Dermis microvascular lymphatic vessel endothelial cell (primary cell): Measurements from ENCODE around the gene CLEC4M. TPM values are rescaled to one million over a fixed set of nuclear protein-coding genes. Genes with fewer than 3 reads are reported as not detected.

Experiments
- DNase-seq, 2 donors: peaks; one replicate each; pipeline versions ENCODE4 v3.0.0 to v3.0.0-alpha.2; 2010; ENCODE audit warnings: low read depth in 2 of 2
- total RNA-seq: library from RNA; depleted of rRNA; stranded (reverse); fragments of >200 nt; gene quantifications from 2 replicates; pipeline ENCODE4 v1.2.1, GENCODE V29; 2014

CLEC4M gene, protein sequence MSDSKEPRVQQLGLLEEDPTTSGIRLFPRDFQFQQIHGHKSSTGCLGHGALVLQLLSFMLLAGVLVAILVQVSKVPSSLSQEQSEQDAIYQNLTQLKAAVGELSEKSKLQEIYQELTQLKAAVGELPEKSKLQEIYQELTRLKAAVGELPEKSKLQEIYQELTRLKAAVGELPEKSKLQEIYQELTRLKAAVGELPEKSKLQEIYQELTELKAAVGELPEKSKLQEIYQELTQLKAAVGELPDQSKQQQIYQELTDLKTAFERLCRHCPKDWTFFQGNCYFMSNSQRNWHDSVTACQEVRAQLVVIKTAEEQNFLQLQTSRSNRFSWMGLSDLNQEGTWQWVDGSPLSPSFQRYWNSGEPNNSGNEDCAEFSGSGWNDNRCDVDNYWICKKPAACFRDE
- total RNA-seq: 41.8 and 143 TPM in 2 replicates

DNA sequence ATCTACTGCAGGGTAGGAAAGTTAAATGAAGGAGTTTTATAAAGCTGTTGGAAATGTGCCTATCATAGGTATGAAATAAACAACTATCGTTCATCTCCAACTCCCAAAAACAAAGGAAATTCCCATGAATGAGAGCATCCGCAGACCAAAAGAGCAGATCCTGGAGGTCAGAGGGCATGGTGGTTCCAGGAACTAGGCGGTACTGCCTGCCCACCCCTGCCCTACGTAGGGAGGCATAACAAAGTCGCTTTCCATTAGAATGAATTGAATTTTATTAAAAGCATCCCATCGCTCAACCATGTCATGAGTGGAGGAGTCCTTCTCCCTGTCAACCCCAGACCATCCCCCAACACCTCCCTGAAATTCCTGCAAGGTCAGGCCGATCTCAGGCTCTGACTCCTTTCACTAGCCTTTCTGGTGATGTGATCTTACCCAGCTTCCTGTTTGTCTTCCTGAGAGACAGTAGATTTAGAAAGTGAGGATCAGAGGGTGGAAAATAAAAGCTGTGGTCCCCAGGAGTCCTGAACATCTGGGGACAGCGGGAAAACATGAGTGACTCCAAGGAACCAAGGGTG, at the start of gene CLEC4M:
TSS of gene CLEC4M (plus strand) at position 525 of the 575 bp plus-strand sequence. CDS start at position 549, 24 bp downstream.
- DNase-seq: peak in 1 of 2 donors; percentile 36

DNA sequence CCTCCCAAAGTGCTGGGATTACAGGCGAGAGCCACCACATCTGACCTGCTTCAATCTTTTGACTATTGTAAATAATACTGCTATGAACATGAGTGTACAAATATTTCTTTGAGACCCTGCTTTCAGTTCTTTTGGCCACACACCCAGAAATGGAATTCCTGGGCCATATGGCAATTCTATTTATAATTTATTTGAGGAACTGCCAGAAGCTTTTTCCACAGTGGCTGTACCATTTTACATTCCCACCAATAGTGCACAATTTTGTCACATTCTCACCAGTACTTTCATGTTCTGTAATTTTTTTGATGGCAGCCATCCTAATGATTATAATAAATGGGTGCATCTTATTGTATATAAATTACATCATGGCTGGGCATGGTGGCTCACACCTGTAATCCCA, 47.4 kb upstream of the CLEC4M start:
- DNase-seq: no peak

DNA sequence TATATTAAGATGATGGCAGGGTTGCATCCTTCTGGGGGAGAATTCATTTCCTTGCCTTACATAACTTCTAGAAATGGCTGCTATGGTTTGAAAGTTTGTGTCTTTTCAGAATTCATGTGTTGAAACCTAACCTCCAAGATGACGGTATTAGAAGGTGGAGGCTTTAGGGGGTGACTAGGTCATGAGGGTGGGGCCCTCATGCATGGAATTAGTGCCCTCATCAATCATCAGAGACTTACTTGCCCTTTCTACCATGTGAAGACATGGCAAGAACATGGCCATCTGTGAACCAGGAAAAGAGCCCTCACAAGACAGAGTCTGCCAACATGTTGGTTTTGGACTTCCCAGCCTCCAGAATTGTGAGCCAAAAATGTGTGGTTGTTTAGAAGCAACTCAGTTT, 46.3 kb upstream of the CLEC4M start:
- DNase-seq: no peak

DNA sequence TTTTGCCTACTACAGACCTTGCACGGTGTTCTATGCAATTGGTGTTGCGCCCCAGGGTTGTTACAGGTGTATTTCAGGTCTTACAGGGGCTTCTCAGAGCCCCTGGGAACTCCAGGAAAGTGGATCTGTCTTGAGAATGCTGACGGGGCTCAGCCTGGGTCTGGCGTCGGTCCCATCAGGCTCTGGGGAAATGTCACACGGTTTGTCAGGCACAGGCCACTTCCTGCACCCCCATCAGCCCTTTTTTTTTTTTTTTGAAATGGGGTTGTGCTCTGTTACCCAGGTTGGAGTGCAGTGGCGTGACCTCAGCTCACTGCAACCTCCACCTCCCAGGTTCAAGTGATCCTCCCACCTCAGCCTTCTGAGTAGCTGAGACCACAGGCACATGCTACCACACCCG, 44.4 kb upstream of the CLEC4M start:
- no peak for DNase-seq

DNA sequence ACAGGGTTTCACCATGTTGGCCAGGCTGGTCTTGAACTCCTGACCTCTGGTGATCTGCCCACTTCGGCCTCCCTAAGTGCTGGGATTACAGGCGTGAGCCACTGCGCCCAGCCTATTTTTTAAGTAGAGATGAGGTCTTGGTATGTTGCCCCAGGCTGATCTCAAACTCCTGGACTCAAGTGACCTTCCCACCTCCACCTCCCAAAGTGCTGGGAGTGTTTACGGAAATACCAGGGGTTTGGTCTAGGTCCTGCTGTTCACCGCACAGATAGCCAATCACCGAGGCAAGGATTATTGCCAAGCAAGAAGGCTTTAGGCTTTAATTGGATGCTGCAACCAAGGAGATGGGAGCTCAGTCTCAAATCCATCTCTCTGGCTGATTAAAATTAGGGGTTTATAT, 42.7 kb upstream of the CLEC4M start:
- DNase-seq: no peak

DNA sequence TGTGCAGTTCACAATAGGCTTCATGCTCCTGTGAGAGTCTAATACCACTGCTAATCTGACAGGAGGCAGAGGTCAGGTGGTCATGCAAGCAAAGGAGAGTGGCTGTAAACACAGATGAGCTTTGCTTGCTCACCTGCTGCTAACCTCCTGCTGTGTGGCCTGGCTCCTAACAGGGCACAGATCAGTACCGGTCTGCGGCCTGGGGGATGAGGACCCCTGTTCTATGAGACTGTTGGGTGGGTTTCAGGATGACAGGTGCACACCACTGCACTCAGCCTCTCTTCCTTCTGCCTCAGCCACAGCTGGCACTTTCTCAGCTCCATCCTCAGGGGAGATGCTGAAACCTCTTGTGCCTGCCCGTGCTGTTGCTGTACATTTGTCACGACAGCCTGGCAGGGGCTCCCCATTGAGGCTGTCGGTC, 40.8 kb upstream of the CLEC4M start:
- DNase-seq: no peak

DNA sequence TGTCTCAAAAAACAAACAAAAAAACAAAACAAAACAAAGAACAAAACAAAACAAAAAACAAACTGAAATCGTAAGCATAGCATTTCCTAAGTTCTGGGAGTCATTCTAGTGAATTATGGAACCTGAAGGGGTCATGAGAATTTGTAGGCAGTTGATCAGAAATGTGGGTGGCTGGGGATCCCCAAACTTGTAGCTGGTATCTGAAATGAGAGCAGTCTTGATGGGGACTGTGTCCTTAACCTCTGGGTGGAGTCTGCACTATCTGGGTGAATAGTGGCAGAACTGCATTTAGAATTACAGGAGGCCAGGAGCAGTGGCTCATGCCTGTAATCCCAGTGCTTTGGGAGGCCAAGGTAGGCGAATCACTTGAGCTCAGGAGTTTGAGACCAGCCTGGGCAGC, 37.3 kb upstream of the CLEC4M start:
- no peak for DNase-seq

DNA sequence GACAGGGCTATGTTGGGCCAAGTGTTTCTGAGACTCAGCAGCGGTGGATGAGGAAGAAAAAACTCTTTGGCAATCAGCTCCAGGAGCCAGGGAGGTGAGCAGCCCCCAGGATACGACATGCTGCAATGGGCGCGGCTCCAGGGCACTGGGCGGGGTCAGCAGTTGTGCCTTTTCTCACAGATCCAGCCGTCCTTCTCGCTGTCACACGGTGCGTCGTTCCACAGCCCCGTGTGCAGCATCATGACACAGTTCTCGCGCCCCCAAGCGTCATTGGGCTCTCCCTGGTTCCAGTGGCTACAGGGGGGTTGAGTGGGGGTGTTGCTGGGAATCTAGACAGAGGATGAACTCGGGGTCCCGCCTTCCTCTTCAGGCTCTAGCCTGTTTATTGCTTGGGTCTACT, 33.8 kb upstream of the CLEC4M start:
- DNase-seq: no peak

DNA sequence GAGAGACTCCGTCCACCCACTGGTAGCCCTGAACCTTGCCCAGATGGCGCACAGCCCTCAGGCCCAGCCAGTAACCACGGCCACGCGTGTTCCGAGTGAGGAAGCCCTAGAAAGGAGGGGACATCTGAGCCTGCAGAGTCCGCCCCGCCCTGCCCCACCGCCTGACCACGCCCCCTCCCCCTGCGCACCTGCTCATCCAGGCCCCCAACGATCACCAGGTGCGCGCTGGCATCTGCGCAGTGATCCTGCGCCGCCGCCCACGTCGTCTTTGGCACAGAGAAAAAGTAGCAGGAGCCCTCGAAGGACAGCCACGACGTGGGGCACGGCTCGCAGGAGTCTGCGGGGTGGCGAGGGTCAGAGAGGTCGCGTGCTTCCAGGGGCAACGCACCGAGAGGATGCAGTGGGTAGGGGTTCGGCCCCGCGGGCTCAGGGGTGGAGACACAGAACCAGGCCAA, 33.2 kb upstream of the CLEC4M start:
- DNase-seq: no peak

DNA sequence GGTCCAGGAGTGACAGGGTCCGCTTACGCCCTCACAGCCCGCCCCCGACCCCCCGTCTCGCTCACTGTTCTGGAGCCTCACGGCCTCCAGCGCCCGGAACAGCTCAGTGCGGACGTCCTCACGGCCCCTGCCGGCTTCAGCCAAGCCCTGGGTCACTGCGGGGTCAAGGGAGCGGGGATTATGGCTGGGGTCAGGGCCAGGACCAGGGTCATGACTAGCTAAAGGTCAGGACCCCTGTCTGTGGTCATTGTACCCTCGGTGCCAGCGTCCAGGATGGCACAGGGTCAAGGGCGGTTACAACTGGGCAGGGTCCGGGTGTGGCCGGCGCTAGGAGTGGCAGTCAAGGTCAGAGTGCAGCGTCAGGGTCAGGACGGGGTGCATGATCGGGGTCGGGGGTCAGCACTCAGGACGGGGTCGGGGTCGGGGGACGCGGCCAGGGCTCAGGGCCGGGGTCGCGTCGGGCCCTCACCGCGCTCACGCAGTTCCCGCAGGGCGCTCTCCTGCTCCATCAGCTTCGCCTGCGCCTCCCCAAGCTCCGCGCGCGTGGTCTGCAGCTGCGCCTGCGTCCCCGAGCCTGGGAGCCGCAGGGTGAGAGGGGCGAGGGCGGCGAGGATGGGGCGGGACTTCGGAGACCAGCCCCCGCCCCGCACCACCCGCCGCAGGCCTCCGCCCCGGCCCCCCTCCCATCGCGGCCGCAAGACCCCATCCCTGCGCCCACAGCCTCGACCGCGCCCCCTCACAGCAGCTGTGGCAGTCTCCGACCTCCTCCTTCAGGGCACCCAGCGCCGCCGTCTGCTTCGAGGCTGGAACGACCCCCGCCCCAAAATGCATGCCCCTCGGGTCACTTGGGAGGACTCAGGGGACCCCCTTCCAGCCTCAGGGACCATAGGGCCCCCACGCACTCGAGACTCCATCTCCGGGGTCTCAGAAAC, 32.5 kb upstream of the CLEC4M start:
- no peak for DNase-seq

DNA sequence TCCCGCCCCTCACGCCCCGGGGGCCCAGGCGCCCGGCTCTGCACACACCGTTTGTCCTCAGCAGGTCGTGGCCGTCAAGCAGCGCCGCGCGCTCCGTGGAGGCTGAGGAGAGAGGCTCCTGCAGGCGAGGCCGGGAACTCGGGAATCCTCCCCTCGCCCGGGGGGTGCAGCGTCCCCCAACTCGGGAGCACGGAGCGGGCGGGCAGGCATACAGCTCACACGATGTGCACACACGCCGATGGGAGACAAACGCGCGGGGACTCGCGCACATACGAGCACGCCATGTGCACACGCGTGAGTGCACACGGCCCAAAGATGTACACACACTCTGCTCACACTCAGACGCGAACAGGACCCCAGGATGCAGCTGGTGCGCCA, 31.8 kb upstream of the CLEC4M start:
- no peak for DNase-seq

DNA sequence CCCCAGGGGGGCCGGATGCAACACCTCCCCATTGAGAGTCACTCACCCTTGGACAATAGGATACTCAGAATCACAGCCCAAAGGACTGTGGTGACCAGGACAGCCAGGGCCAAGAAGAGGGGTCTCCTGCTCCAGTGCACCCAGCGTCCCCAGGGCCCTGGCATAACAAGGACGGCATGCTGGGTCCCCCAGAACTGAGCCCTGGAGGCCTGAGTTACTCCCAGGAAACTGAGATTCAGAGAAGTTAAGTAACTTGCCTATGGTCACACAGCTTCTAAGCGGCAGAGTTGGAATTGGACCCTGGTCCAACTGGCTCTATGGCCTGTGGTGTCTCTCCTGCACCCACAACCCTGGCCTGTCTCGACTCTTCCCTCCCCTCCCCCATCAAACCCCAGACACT, 31.4 kb upstream of the CLEC4M start:
- DNase-seq: no peak

DNA sequence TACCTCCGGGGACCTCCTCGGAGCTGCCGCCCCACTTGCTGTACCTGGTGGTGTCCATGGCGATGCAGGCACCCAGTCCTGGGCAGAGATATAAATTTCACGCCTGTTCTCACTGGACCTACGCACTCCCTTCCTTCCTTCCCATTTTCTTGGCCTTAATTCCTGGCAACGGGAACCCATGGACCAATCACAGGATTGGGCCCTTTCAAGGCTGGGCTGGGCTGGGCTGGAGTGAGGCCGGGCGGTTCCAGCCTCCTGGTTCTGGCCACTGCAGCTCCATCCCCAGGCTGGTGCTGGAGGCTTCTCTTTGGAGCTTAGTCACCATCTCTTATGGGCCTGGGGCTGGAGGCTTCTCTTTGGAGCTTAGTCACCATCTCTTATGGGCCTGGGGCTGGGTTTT, 31.0 kb upstream of the CLEC4M start, which contains the start of gene CLEC4G:
TSS of gene CLEC4G (minus strand) at position 66 of the 400 bp plus-strand sequence. CDS start at position 58, 8 bp downstream.
- no peak for DNase-seq

DNA sequence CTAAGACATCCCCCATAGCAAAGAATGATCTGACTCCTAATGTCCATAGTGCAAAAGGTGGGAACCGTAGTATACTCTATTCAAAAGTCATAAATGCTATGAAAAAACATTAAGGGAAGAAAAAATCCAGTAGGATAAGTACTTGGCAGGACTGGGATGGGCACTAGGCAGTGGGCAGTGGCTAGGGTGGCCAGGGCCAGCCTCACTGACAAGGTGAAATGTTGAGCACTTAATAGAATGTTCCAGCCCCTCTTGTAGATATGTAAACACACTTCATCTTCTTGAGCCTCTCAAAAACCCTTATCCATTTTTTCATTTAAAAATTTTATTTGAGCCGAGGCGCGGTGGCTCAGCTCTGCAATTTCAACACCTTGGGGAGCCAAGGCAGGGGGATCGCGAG, 29.7 kb upstream of the CLEC4M start:
- no peak for DNase-seq

DNA sequence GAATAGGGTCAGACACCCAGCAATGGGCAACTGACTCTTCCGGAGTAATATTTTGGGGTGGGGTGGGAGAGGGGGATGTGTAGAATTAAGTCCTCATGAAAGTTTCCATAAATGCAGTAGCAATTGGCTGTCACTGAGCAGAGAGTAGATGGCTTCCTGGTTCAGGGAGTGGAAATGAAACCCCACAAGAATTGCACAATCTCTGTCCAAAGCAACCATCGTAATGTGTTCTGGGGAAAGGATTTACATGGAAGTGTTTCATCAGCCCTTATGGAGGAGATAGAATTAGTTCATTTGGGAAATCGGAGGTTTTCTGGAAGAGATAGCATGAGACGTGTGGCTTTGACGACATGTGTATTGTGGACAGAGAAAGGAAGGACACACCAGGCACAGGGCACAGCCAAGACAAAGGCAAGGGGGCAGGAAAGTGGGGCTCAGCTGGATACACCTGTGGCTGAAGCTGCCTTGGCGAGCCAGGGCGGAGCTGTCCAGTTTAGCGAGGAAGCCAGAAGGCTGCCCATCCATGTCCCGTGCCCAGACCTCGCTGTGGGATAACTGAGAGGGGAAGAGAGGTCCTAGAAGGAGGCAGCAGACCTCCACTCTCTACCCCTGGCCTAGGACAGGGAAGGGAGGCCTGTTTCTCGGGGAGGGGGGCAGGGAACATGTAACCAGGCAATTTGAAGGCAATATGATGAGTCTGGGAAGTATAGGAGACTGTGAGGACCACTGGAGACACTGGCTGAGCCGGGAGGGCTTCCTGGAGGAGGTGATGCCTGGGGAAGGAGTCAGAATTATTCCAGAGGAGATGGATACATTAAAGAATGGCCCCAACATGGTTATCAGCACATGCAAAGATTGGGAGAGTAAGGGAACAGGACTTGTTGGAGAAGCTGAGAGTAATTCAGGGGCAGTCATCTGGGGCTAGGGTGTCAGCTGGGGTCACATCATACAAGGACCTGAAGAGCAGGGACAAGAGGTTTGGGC, 28.5 kb upstream of the CLEC4M start:
- DNase-seq: no peak

DNA sequence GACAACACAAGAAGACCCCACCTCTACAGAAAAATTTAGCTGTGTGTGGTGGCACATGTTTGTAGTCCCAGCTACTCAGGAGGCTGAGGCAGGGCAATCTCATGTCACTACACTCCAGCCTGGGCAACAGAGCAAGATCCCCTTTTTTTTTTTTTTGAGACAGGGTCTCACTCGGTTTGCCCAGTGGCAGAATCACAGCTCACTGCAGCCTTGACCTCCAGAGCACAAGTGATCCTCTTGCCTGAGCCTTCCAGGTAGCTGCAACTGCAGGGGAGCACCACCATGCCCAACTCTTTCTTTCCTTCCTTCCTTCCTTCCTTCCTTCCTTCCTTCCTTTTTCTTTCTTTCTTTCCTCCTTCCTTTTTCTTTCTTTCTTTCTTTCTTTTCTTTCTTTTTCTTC, 26.9 kb upstream of the CLEC4M start:
- no peak for DNase-seq

DNA sequence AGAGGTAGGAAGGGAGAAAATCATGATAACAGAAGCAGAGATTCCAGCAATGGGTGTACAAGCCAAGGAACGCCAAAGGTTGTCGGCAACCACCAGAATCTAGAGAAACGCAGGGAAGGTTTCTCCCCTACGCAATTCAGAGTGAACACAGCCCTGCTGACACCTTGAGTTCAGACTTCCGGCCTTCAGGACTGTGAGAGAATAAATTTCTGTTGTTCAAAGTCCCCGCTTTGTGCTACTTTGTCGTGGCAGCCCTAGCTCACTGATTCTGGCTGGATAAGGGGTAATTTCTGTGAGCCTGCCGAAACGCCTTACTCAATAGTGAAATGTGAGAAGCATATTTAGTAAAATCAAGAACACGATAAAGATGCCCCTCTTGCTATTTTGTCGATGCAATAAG, 25.8 kb upstream of the CLEC4M start:
- DNase-seq: no peak

DNA sequence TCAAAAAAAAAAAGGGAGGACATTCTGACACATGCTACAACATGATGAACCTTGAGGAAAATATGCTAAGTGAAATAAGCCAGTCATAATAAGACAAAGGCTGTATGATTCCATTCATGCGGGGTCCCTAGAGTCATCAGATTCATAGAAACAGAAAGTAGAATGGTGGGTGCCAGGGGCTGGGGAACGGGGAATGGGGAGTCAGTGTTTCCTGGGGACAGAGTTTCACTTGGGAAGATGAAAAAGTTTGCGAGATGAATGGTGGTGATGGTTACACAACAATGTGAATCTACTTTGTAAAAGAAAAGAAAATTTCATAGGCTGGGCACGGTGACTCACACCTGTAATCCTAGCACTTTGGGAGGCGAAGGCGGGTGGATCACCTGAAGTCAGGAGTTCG, 25.0 kb upstream of the CLEC4M start:
- no peak for DNase-seq

DNA sequence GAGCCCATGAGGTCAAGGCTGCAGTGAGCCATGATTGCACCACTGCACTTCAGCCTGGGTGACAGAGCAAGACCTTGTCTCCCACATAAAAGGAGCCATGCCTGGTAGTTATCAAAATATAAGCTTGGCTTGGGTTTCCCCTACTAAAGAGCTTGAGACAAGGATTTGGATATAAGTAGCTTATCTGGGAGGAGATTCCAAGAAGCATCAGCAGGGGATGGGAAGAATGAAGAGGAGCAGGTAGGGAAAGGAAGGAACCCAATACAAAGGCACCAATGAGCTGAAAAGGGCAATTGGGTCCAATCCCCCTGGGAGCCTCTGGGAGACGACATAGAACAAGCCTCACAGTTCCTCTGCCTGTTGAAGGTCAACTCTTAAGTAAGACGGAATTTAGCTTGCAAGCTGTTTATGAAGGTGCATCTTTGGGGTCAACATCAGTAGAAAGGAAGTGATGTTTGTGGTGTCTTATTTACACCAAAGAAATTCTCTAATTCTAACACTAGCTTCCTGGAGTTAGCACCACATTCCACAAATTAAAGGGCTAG, 23.8 kb upstream of the CLEC4M start:
- DNase-seq: no peak
